ENCODE measurements around the gene SCT.
"Not testable (repeated sequence)": the region's sequence is repeated elsewhere in the genome, so short reads cannot be mapped to it uniquely, and the experiment has no call there.

SCT gene

GRCh38 chr11:660681-661444 lies 33.9 kb upstream of the SCT start:
- H3K27ac ChIP-seq, result no peak overlapping the region
- TF ChIP-seq CTCF (conservative IDR thresholded peaks at IDR 0.05) (no peak), ZFX (IDR thresholded peaks at IDR 0.05) (no peak)

- no peak overlapping the region for H3K27ac ChIP-seq
- TF ChIP-seq CTCF (conservative IDR thresholded peaks at IDR 0.05) (no peak), ZFX (IDR thresholded peaks at IDR 0.05) (no peak)
Measured at GRCh38 chr11:660281-660680, 33.3 kb upstream of the SCT start.

GRCh38 chr11:659532-660085 lies 32.6 kb upstream of the SCT start:
- TF ChIP-seq ZFX (IDR thresholded peaks at IDR 0.05) (no peak), CTCF (conservative IDR thresholded peaks at IDR 0.05) (no peak)
- H3K27ac ChIP-seq, result no peak overlapping the region

- no peak overlapping the region for H3K27ac ChIP-seq
- TF ChIP-seq CTCF (conservative IDR thresholded peaks at IDR 0.05) (no peak), ZFX (IDR thresholded peaks at IDR 0.05) (no peak)
Measured at GRCh38 chr11:657691-658126, 30.7 kb upstream of the SCT start.

GRCh38 chr11:656866-657265 lies 29.9 kb upstream of the SCT start:
- TF ChIP-seq ZFX (IDR thresholded peaks at IDR 0.05) (no peak), CTCF (conservative IDR thresholded peaks at IDR 0.05) (no peak)

GRCh38 chr11:656426-656825 lies 29.4 kb upstream of the SCT start:
- no peak overlapping the region for H3K27ac ChIP-seq
- TF ChIP-seq ZFX (IDR thresholded peaks at IDR 0.05), result no peak
- TF ChIP-seq CTCF (conservative IDR thresholded peaks at IDR 0.05), result no peak

More at GRCh38 chr11:656866-657265, 29.9 kb upstream of the SCT start:
- H3K27ac ChIP-seq, result no peak overlapping the region

GRCh38 chr11:655036-655726 lies 28.2 kb upstream of the SCT start:
- TF ChIP-seq ZFX (IDR thresholded peaks at IDR 0.05) (no peak), CTCF (conservative IDR thresholded peaks at IDR 0.05) (no peak)
- no peak overlapping the region for H3K27ac ChIP-seq

- not testable (repeated sequence) for H3K27ac ChIP-seq
Measured at GRCh38 chr11:654444-654843, 27.5 kb upstream of the SCT start.
